NB4 (cell line): ENCODE data around the gene SH3GL1.
A peak's percentile ranks its signal among the peaks of the same experiment; 100 is the strongest.

Experiments used
- CTCF ChIP-seq: IDR thresholded peaks from one replicate; pipeline ENCODE4 v1.5.1; 2012; ENCODE audit warnings: low read depth, low read length
- MAX ChIP-seq: IDR thresholded peaks from 2 replicates; pipeline ENCODE4 v1.6.1; 2011; ENCODE audit warnings: low read depth, low read length
- POLR2A ChIP-seq: IDR thresholded peaks from 2 replicates; pipeline ENCODE4 v1.6.1; 2011; ENCODE audit warnings: mild to moderate bottlenecking; ENCODE audit not compliant: insufficient read length; ENCODE audit errors: extremely low read depth

GRCh38 chr19:4328243-4328990 is 71.9 kb downstream of the SH3GL1 start:
- TF ChIP-seq CTCF (no peak), MAX (peak; percentile 81), POLR2A (peak; percentile 80)
